K562 (cell line): ENCODE results near the gene TP53I3. TPM values are rescaled to one million over a fixed set of nuclear protein-coding genes. Genes with fewer than 3 reads are reported as not detected.

Experiments used
- BHLHE40 ChIP-seq: IDR thresholded peaks from 2 replicates; pipeline ENCODE4 v1.6.1; 2011; ENCODE audit warnings: low read length, improper control_type of control experiment
- E2F4 ChIP-seq: sonication (generic); formaldehyde crosslinking; IDR thresholded peaks from 2 replicates; pipeline ENCODE4 v1.8.0; 2022; ENCODE audit warnings: mild to moderate bottlenecking, low read depth, missing genetic modification reagents
- EP300 ChIP-seq: IDR thresholded peaks from 2 replicates; pipeline ENCODE4 v1.6.1; 2012; ENCODE audit warnings: low read length, improper control_type of control experiment
- HDAC1 ChIP-seq, 2 experiments: fragments of 450-650 bp; IDR thresholded peaks; 2 replicates each; pipeline ENCODE4 v1.6.1; 2016 to 2017; ENCODE audit warnings: inconsistent platforms in 1 of 2, mild to moderate bottlenecking in 1 of 2, moderate library complexity in 1 of 2
- KDM5B ChIP-seq: fragments of 200-600 bp; sonication (generic); IDR thresholded peaks from 2 replicates; pipeline ENCODE4 v1.6.1; 2012; ENCODE audit warnings: low read depth, mild to moderate bottlenecking, moderate library complexity, low read length, control low read depth, inconsistent platforms; ENCODE audit not compliant: insufficient replicate concordance
- KLF16 ChIP-seq: IDR thresholded peaks from 2 replicates; pipeline ENCODE4 v1.6.1; 2016; ENCODE audit warnings: antibody characterized with exemption
- MCM7 ChIP-seq, 2 experiments: fragments of 450-650 bp; IDR thresholded peaks; 2 replicates each; pipeline ENCODE4 v1.6.1; 2016 to 2018
- MEF2D ChIP-seq: conservative IDR thresholded peaks from 2 replicates; pipeline ENCODE4 v1.6.1; 2016; ENCODE audit warnings: low read depth, missing genetic modification characterization, missing compliant biosample characterization
- MIER1 ChIP-seq: fragments of 450-650 bp; IDR thresholded peaks from 2 replicates; pipeline ENCODE4 v1.6.1; 2016; ENCODE audit warnings: antibody characterized with exemption, mild to moderate bottlenecking, low read depth
- NELFE ChIP-seq: IDR thresholded peaks from 2 replicates; pipeline ENCODE4 v1.6.1; 2011; ENCODE audit warnings: mild to moderate bottlenecking; ENCODE audit not compliant: insufficient read depth, insufficient read length
- RBM25 ChIP-seq: fragments of 200-400 bp; formaldehyde crosslinking; IDR thresholded peaks from 2 replicates; pipeline ENCODE4 v1.6.1; 2018; ENCODE audit warnings: low read length, low read depth, moderate library complexity; ENCODE audit not compliant: severe bottlenecking
- RFX5 ChIP-seq: IDR thresholded peaks from 2 replicates; pipeline ENCODE4 v1.6.1; 2011; ENCODE audit warnings: low read depth, mild to moderate bottlenecking, improper control_type of control experiment, low read length
- SMARCB1 ChIP-seq: IDR thresholded peaks from 2 replicates; pipeline ENCODE4 v1.6.1; 2011; ENCODE audit warnings: improper control_type of control experiment, low read depth; ENCODE audit not compliant: insufficient read length
- TARDBP ChIP-seq: fragments of 450-650 bp; IDR thresholded peaks from 2 replicates; pipeline ENCODE4 v1.6.1; 2016
- TRIM24 ChIP-seq, 2 experiments: fragments of 450-650 bp; IDR thresholded peaks; 2 replicates each; pipeline ENCODE4 v1.6.1; 2016
- TSC22D4 ChIP-seq: fragments of 450-650 bp; IDR thresholded peaks from 2 replicates; pipeline ENCODE4 v1.6.1; 2016; ENCODE audit warnings: missing genetic modification characterization, missing biosample characterization, control low read depth
- ZNF174 ChIP-seq: fragments of 250-450 bp; sonication (Bioruptor Pico); IDR thresholded peaks from 2 replicates; pipeline ENCODE4 v1.4.0; 2020; ENCODE audit warnings: mild to moderate bottlenecking
- ZNF699 ChIP-seq: fragments of 250-450 bp; sonication (Bioruptor Pico); IDR thresholded peaks from 2 replicates; pipeline ENCODE4 v1.8.0; 2021; ENCODE audit warnings: mild to moderate bottlenecking, moderate library complexity; ENCODE audit not compliant: insufficient replicate concordance
- ZNF780A ChIP-seq: fragments of 250-450 bp; sonication (Bioruptor Pico); IDR thresholded peaks from 2 replicates; pipeline ENCODE4 v1.5.0; 2021; ENCODE audit warnings: mild to moderate bottlenecking
- polyA plus RNA-seq, 8 experiments: library from polyadenylated mRNA; depleted of rRNA in 4 of 8; stranded (reverse) in 5 of 8; unstranded in 3 of 8; fragments of >200 nt; fragmentation: Nextera tagmentation in 2 of 8; fragmentation: Illumina TruSeq in 1 of 8; extraction: Ambion mirVana in 2 of 8; extraction: Trizol in 1 of 8; gene quantifications; 2 replicates each; pipeline versions ENCODE4 v1.2.1 to v1.2.3, GENCODE V29; 2011 to 2014; ENCODE audit warnings: inconsistent platforms in 1 of 8, missing spikeins in 1 of 8
- total RNA-seq, 7 experiments: library from RNA; depleted of rRNA in 6 of 7; stranded (reverse); fragments of >200 nt in 6 of 7; fragmentation: Illumina TruSeq in 2 of 7; extraction: Trizol in 2 of 7; gene quantifications; 2 replicates each; pipeline versions ENCODE4 v1.2.1 to v1.2.3, GENCODE V29; 2011 to 2021; ENCODE audit warnings: low replicate concordance in 1 of 7
- TF ChIP-seq, protein P1 (sequence below): fragments of 450-650 bp; formaldehyde crosslinking; IDR thresholded peaks from 2 replicates; pipeline ENCODE4 v1.4.0; 2020; ENCODE audit warnings: mild to moderate bottlenecking
- TF ChIP-seq, protein P2 (sequence below): fragments of 250-450 bp; sonication (Bioruptor Pico); IDR thresholded peaks from 2 replicates; pipeline ENCODE4 v1.4.0; 2020

Gene TP53I3
- total and polyA plus RNA-seq, 9 of the 15 experiments (the other 6 are each of a cell fraction or from before 2014, with no cell fraction given): 0.65 to 9.5 (median 5.6) TPM

- TF ChIP-seq E2F4 (CRISPR knock-in tag) (no peak), RBM25 (peak; percentile 98), TRIM24 (IDR thresholded peaks at IDR 0.05) (peak; percentile 22 to 37; a peak in 1 of 4 replicates), MIER1 (no peak), KDM5B (peak; percentile 87), NELFE (no peak), EP300 (0 out of 2 replicates have a peak, but pooled peaks have one; percentile 14), ZNF780A (CRISPR knock-in tag) (no peak), MEF2D (tag) (no peak), MCM7 (IDR thresholded peaks at IDR 0.05) (no peak), ZNF174 (CRISPR knock-in tag) (no peak), HDAC1 (IDR thresholded peaks at IDR 0.05) (peak in 1 of 2 experiments; percentile 97; a peak in 2 of 4 replicates), KLF16 (no peak), ZNF699 (CRISPR knock-in tag) (no peak), BHLHE40 (peak; percentile 55), RFX5 (no peak), TSC22D4 (tag) (no peak), SMARCB1 (no peak), TARDBP (no peak)
- TF ChIP-seq, protein P1, sequence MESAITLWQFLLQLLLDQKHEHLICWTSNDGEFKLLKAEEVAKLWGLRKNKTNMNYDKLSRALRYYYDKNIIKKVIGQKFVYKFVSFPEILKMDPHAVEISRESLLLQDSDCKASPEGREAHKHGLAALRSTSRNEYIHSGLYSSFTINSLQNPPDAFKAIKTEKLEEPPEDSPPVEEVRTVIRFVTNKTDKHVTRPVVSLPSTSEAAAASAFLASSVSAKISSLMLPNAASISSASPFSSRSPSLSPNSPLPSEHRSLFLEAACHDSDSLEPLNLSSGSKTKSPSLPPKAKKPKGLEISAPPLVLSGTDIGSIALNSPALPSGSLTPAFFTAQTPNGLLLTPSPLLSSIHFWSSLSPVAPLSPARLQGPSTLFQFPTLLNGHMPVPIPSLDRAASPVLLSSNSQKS (CRISPR knock-in tag): no peak
- TF ChIP-seq, protein P2, sequence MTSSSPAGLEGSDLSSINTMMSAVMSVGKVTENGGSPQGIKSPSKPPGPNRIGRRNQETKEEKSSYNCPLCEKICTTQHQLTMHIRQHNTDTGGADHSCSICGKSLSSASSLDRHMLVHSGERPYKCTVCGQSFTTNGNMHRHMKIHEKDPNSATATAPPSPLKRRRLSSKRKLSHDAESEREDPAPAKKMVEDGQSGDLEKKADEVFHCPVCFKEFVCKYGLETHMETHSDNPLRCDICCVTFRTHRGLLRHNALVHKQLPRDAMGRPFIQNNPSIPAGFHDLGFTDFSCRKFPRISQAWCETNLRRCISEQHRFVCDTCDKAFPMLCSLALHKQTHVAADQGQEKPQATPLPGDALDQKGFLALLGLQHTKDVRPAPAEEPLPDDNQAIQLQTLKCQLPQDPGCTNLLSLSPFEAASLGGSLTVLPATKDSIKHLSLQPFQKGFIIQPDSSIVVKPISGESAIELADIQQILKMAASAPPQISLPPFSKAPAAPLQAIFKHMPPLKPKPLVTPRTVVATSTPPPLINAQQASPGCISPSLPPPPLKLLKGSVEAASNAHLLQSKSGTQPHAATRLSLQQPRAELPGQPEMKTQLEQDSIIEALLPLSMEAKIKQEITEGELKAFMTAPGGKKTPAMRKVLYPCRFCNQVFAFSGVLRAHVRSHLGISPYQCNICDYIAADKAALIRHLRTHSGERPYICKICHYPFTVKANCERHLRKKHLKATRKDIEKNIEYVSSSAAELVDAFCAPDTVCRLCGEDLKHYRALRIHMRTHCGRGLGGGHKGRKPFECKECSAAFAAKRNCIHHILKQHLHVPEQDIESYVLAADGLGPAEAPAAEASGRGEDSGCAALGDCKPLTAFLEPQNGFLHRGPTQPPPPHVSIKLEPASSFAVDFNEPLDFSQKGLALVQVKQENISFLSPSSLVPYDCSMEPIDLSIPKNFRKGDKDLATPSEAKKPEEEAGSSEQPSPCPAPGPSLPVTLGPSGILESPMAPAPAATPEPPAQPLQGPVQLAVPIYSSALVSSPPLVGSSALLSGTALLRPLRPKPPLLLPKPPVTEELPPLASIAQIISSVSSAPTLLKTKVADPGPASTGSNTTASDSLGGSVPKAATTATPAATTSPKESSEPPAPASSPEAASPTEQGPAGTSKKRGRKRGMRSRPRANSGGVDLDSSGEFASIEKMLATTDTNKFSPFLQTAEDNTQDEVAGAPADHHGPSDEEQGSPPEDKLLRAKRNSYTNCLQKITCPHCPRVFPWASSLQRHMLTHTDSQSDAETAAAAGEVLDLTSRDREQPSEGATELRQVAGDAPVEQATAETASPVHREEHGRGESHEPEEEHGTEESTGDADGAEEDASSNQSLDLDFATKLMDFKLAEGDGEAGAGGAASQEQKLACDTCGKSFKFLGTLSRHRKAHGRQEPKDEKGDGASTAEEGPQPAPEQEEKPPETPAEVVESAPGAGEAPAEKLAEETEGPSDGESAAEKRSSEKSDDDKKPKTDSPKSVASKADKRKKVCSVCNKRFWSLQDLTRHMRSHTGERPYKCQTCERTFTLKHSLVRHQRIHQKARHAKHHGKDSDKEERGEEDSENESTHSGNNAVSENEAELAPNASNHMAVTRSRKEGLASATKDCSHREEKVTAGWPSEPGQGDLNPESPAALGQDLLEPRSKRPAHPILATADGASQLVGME (CRISPR knock-in tag): no peak
Observed at GRCh38 chr2:24046930-24047702, 37.5 kb downstream of the TP53I3 start, which contains the start of gene WDCP (continued).
